ENCODE measurements around the gene CCDC112. TPM values are rescaled to one million over a fixed set of nuclear protein-coding genes. Genes with fewer than 3 reads are reported as not detected.

CCDC112 gene
- total and polyA plus RNA-seq, 2 donors (not counting 3 experiments of a cell fraction or from before 2014, with no cell fraction given): 2.4 to 9.6 TPM

DNA sequence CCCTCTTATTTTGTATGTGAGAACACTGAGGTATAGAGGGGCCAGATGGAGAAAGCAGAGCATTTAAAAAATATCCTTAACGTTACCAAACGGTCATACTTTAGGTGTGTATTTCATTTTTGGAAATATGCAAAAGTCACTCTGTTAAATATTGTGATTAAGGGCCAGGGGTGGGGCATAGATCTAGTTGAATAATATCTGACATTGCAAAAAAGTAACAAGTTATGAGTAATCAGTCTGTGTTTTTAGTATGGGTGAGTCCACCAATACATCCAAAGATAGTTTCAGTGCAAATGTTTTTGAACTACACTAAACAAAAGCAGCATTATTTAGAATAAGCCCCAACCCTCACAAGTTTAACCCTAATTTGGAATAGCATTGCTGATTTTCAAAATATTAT is 45.3 kb upstream of the CCDC112 start:
- Histone ChIP-seq H3K27ac (ENCODE audit: insufficient read depth, low read depth, low read length) (no peak overlapping the region), H2AFZ (ENCODE audit: low read depth, low read length) (no peak overlapping the region), H3K9me3 (replicated peaks; ENCODE audit: control insufficient read depth, insufficient read depth, low read length) (no peaks in the 10 kb centered on the region), H3K4me3 (replicated peaks in 1 of 3; ENCODE audit: insufficient read depth in 1 of 3, low read depth in 1 of 3, low read length in 3 of 3) (no peak overlapping the region), H3K4me1 (ENCODE audit: control insufficient read depth, extremely low read depth, insufficient read depth, low read length) (no peaks in the 10 kb centered on the region), H3K27me3 (ENCODE audit: control insufficient read depth in 2 of 2, insufficient read depth in 2 of 2, low read length in 2 of 2) (no peaks in the 10 kb centered on the region), H3K4me2 (ENCODE audit: insufficient read depth, low read length) (no peak overlapping the region), H4K20me1 (replicated peaks; ENCODE audit: control insufficient read depth, extremely low read depth, insufficient read depth, low read length) (no peaks in the 10 kb centered on the region), H3K36me3 (ENCODE audit: control insufficient read depth in 2 of 2, extremely low read depth in 1 of 2, insufficient read depth in 2 of 2, low read length in 2 of 2) (no peaks in the 10 kb centered on the region), H3K9me1 (replicated peaks; ENCODE audit: control insufficient read depth, extremely low read depth, insufficient read depth, low read length) (no peaks in the 10 kb centered on the region), H3K79me2 (ENCODE audit: control insufficient read depth, insufficient read depth, low read length) (no peaks in the 10 kb centered on the region), H3K9ac (replicated peaks; ENCODE audit: extremely low read depth, insufficient read depth, low read length) (no peak overlapping the region)
- TF ChIP-seq FOS (IDR thresholded peaks at IDR 0.05; ENCODE audit: borderline replicate concordance, insufficient read depth, low read length): no peak
- TF ChIP-seq MYC (IDR thresholded peaks at IDR 0.05; ENCODE audit: low read depth, low read length): no peak
- TF ChIP-seq, protein P1, sequence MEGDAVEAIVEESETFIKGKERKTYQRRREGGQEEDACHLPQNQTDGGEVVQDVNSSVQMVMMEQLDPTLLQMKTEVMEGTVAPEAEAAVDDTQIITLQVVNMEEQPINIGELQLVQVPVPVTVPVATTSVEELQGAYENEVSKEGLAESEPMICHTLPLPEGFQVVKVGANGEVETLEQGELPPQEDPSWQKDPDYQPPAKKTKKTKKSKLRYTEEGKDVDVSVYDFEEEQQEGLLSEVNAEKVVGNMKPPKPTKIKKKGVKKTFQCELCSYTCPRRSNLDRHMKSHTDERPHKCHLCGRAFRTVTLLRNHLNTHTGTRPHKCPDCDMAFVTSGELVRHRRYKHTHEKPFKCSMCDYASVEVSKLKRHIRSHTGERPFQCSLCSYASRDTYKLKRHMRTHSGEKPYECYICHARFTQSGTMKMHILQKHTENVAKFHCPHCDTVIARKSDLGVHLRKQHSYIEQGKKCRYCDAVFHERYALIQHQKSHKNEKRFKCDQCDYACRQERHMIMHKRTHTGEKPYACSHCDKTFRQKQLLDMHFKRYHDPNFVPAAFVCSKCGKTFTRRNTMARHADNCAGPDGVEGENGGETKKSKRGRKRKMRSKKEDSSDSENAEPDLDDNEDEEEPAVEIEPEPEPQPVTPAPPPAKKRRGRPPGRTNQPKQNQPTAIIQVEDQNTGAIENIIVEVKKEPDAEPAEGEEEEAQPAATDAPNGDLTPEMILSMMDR (IDR thresholded peaks at IDR 0.05; ENCODE audit: extremely low read depth in 1 of 2, insufficient read depth in 1 of 2, low read depth in 1 of 2, low read length in 2 of 2): no peak
- TF ChIP-seq, protein P2, sequence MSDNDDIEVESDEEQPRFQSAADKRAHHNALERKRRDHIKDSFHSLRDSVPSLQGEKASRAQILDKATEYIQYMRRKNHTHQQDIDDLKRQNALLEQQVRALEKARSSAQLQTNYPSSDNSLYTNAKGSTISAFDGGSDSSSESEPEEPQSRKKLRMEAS (IDR thresholded peaks at IDR 0.05; ENCODE audit: insufficient read depth, insufficient read length): no peak
- no peak for TF ChIP-seq JUN (IDR thresholded peaks at IDR 0.05; ENCODE audit: borderline replicate concordance, insufficient read depth, insufficient read length, low read depth)
- TF ChIP-seq POLR2A (IDR thresholded peaks at IDR 0.05; ENCODE audit: low read depth, low read length): no peak
- TF ChIP-seq GATA2 (IDR thresholded peaks at IDR 0.05; ENCODE audit: insufficient read depth, insufficient read length, low read depth, low read length): no peak
- TF ChIP-seq EZH2 (IDR thresholded peaks at IDR 0.05; ENCODE audit: borderline replicate concordance, low read depth, low read length, severe bottlenecking): no peak
- no peak for TF ChIP-seq POLR2AphosphoS5 (IDR thresholded peaks at IDR 0.05; ENCODE audit: insufficient read depth, low read depth, low read length)
- intact Hi-C loops (cut with micrococcal nuclease) (no loop called here), dilution Hi-C loops (cut with MboI; ENCODE audit: extremely low pct_ligation_motif_present, low sequenced_read_pairs) (no loop called here)
- CTCF ChIA-PET: interaction anchor here (1.4 kb wide), 1 partner anchor 11 kb away, joined by 3 read pairs; no protein-coding TSS in a partner anchor
- FAIRE-seq (no peak), DNase-seq (ENCODE audit: low read depth, low spot score) (no peak)
- POLR2A ChIA-PET: no interaction called here
- no TSS peak for BruUV-seq (replicated peaks)

Data from endothelial cell of umbilical vein (primary cell).